Activated T-helper 1 cell treated with anti-CD3 and anti-CD28 coated beads, Interleukin-12 subunit alpha, Interleukin-12 subunit beta, Interleukin-2, Interleukin-4 antibody, amounts not matched to agents 30 ng/mL and 10 ng/mL and 1 ng/mL, durations not matched to agents 14 hours and 24 hours and 36 hours (primary cell): ENCODE data around the gene RPS6KA2. TPM values are rescaled to one million over a fixed set of nuclear protein-coding genes. Genes with fewer than 3 reads are reported as not detected.
A peak's percentile ranks its signal among the peaks of the same experiment; 100 is the strongest.
"Not testable (repeated sequence)": the region's sequence is repeated elsewhere in the genome, so short reads cannot be mapped to it uniquely, and the experiment has no call there.

Experiments
- DNase-seq: peaks from one replicate; pipeline ENCODE4 v3.0.0; 2021; ENCODE audit warnings: low spot score
- H3K27ac Mint-ChIP-seq: one replicate; pipeline ENCODE4 v1.8.0; 2021; ENCODE audit warnings: mild to moderate bottlenecking, mixed read lengths
- H3K27me3 Mint-ChIP-seq: one replicate; pipeline ENCODE4 v1.8.0; 2022; ENCODE audit warnings: mild to moderate bottlenecking, moderate library complexity, mixed read lengths; ENCODE audit not compliant: insufficient read depth
- H3K36me3 Mint-ChIP-seq: one replicate; pipeline ENCODE4 v1.8.0; 2021; ENCODE audit warnings: low read depth, mixed read lengths
- H3K4me1 Mint-ChIP-seq: one replicate; pipeline ENCODE4 v1.8.0; 2021; ENCODE audit warnings: low read depth, mixed read lengths
- H3K4me3 Mint-ChIP-seq: one replicate; pipeline ENCODE4 v1.8.0; 2021; ENCODE audit warnings: mild to moderate bottlenecking, moderate library complexity, mixed read lengths
- H3K9me3 Mint-ChIP-seq: one replicate; pipeline ENCODE4 v1.8.0; 2021; ENCODE audit warnings: mixed read lengths
- intact Hi-C: fragments of 100-400 bp; cut with micrococcal nuclease; formaldehyde crosslinking; loops from one replicate; pipeline ENCODE4 v1.15.1; 2024
- total RNA-seq: library from RNA; stranded (reverse); gene quantifications from 2 replicates; pipeline ENCODE4 v1.2.3, GENCODE V29; 2022

RPS6KA2 gene
- total RNA-seq, 1 donor from 2014 or later, result 2.0 TPM

GRCh38 chr6:166551754-166552495, 75.1 kb downstream of the RPS6KA2 start:
- H3K4me3 Mint-ChIP-seq, result no peak overlapping the region
- no peaks in the 10 kb centered on the region for H3K9me3 Mint-ChIP-seq
- H3K27me3 Mint-ChIP-seq, result peaks cover 4% of the 10 kb centered on the region
- intact Hi-C loops, result no loop called here
- no peak overlapping the region for H3K27ac Mint-ChIP-seq
- H3K36me3 Mint-ChIP-seq, result no peaks in the 10 kb centered on the region
- peaks cover under 1% of the 10 kb centered on the region for H3K4me1 Mint-ChIP-seq
- no peak for DNase-seq

GRCh38 chr6:166546653-166547052, 80.4 kb downstream of the RPS6KA2 start:
- Mint-ChIP-seq H3K27ac (no peak overlapping the region), H3K9me3 (no peaks in the 10 kb centered on the region), H3K36me3 (no peaks in the 10 kb centered on the region), H3K4me1 (peaks cover 7% of the 10 kb centered on the region), H3K4me3 (no peak overlapping the region), H3K27me3 (peaks cover 2% of the 10 kb centered on the region)
- intact Hi-C loops, result no loop called here
- DNase-seq, result no peak

- H3K36me3 Mint-ChIP-seq, result no peaks in the 10 kb centered on the region
- no peak for DNase-seq
- H3K27ac Mint-ChIP-seq, result no peak overlapping the region
- no peak overlapping the region for H3K4me3 Mint-ChIP-seq
- peaks cover 19% of the 10 kb centered on the region for H3K4me1 Mint-ChIP-seq
- intact Hi-C loops, result no loop called here
- H3K9me3 Mint-ChIP-seq, result no peaks in the 10 kb centered on the region
- H3K27me3 Mint-ChIP-seq, result no peaks in the 10 kb centered on the region
Observed at GRCh38 chr6:166545156-166546034, 81.7 kb downstream of the RPS6KA2 start.

- Mint-ChIP-seq H3K4me1 (peaks cover 25% of the 10 kb centered on the region), H3K27me3 (no peaks in the 10 kb centered on the region), H3K27ac (no peak overlapping the region), H3K9me3 (no peaks in the 10 kb centered on the region), H3K36me3 (no peaks in the 10 kb centered on the region), H3K4me3 (no peak overlapping the region)
- DNase-seq, result no peak
- intact Hi-C loops, result loop anchor here (5.0 kb wide), 1 partner anchor 408 kb away; no protein-coding TSS in a partner anchor
Observed at GRCh38 chr6:166544296-166544605, 82.8 kb downstream of the RPS6KA2 start.

- Mint-ChIP-seq H3K4me1 (peaks cover 26% of the 10 kb centered on the region), H3K27ac (no peak overlapping the region), H3K4me3 (no peak overlapping the region), H3K36me3 (no peaks in the 10 kb centered on the region), H3K9me3 (no peaks in the 10 kb centered on the region), H3K27me3 (peaks cover under 1% of the 10 kb centered on the region)
- intact Hi-C loops, result loop anchor here (5.0 kb wide), 1 partner anchor 409 kb away; no protein-coding TSS in a partner anchor
- DNase-seq, result no peak
Observed at GRCh38 chr6:166543603-166544295, 83.3 kb downstream of the RPS6KA2 start.

- Mint-ChIP-seq H3K4me1 (peaks cover 26% of the 10 kb centered on the region), H3K4me3 (no peak overlapping the region), H3K27me3 (peaks cover 2% of the 10 kb centered on the region), H3K36me3 (no peaks in the 10 kb centered on the region), H3K27ac (no peak overlapping the region), H3K9me3 (no peaks in the 10 kb centered on the region)
- DNase-seq, result no peak
- intact Hi-C loops, result loop anchor here (5.0 kb wide), 1 partner anchor 410 kb away; no protein-coding TSS in a partner anchor
Observed at GRCh38 chr6:166542580-166542912, 84.5 kb downstream of the RPS6KA2 start.

- Mint-ChIP-seq H3K9me3 (no peaks in the 10 kb centered on the region), H3K27me3 (peaks cover 2% of the 10 kb centered on the region), H3K36me3 (no peaks in the 10 kb centered on the region), H3K4me1 (peaks cover 26% of the 10 kb centered on the region), H3K27ac (peak overlapping the region; percentile 86), H3K4me3 (peak overlapping the region; percentile 72)
- intact Hi-C loops, result loop anchor here (1.0 to 5.0 kb wide), 4 partner anchors 54 to 410 kb away; partner anchors contain the start of gene RPS6KA2
- DNase-seq, result no peak
Observed at GRCh38 chr6:166541876-166542579, 85.0 kb downstream of the RPS6KA2 start.

- Mint-ChIP-seq H3K9me3 (no peaks in the 10 kb centered on the region), H3K4me3 (peak overlapping the region; percentile 72), H3K27me3 (peaks cover 4% of the 10 kb centered on the region), H3K36me3 (no peaks in the 10 kb centered on the region), H3K27ac (peak overlapping the region; percentile 86), H3K4me1 (peaks cover 26% of the 10 kb centered on the region)
- intact Hi-C loops, result loop anchor here (1.0 to 5.0 kb wide), 4 partner anchors 53 to 411 kb away; partner anchors contain the start of gene RPS6KA2
- no peak for DNase-seq
Observed at GRCh38 chr6:166541366-166541765, 85.7 kb downstream of the RPS6KA2 start.

GRCh38 chr6:166540631-166541331, 86.3 kb downstream of the RPS6KA2 start:
- peak overlapping the region; percentile 72 for H3K4me3 Mint-ChIP-seq
- intact Hi-C loops, result loop anchor here (1.0 to 5.0 kb wide), 4 partner anchors 52 to 412 kb away; partner anchors contain the start of gene RPS6KA2
- DNase-seq, result peak; percentile 39

GRCh38 chr6:166539543-166539942, 87.5 kb downstream of the RPS6KA2 start:
- intact Hi-C loops, result no loop called here
- Mint-ChIP-seq H3K4me1 (peaks cover 26% of the 10 kb centered on the region), H3K36me3 (no peaks in the 10 kb centered on the region), H3K27me3 (peaks cover 5% of the 10 kb centered on the region), H3K4me3 (no peak overlapping the region), H3K9me3 (no peaks in the 10 kb centered on the region), H3K27ac (no peak overlapping the region)
- no peak for DNase-seq

More at GRCh38 chr6:166540631-166541331, 86.3 kb downstream of the RPS6KA2 start:
- H3K27ac Mint-ChIP-seq, result peak overlapping the region; percentile 86
- no peaks in the 10 kb centered on the region for H3K36me3 Mint-ChIP-seq
- H3K4me1 Mint-ChIP-seq, result peaks cover 26% of the 10 kb centered on the region
- H3K9me3 Mint-ChIP-seq, result no peaks in the 10 kb centered on the region
- peaks cover 5% of the 10 kb centered on the region for H3K27me3 Mint-ChIP-seq

- H3K36me3 Mint-ChIP-seq, H3K27me3 Mint-ChIP-seq, intact Hi-C loops, H3K4me3 Mint-ChIP-seq, H3K9me3 Mint-ChIP-seq, H3K27ac Mint-ChIP-seq, DNase-seq: not testable (repeated sequence)
- peaks cover 26% of the 10 kb centered on the region for H3K4me1 Mint-ChIP-seq
Observed at GRCh38 chr6:166539011-166539385, 88.1 kb downstream of the RPS6KA2 start.
